ENCODE data around the gene ETNK1.
"Not testable (repeated sequence)": the region's sequence is repeated elsewhere in the genome, so short reads cannot be mapped to it uniquely, and the experiment has no call there.

ETNK1 gene, protein sequence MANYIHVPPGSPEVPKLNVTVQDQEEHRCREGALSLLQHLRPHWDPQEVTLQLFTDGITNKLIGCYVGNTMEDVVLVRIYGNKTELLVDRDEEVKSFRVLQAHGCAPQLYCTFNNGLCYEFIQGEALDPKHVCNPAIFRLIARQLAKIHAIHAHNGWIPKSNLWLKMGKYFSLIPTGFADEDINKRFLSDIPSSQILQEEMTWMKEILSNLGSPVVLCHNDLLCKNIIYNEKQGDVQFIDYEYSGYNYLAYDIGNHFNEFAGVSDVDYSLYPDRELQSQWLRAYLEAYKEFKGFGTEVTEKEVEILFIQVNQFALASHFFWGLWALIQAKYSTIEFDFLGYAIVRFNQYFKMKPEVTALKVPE

DNA sequence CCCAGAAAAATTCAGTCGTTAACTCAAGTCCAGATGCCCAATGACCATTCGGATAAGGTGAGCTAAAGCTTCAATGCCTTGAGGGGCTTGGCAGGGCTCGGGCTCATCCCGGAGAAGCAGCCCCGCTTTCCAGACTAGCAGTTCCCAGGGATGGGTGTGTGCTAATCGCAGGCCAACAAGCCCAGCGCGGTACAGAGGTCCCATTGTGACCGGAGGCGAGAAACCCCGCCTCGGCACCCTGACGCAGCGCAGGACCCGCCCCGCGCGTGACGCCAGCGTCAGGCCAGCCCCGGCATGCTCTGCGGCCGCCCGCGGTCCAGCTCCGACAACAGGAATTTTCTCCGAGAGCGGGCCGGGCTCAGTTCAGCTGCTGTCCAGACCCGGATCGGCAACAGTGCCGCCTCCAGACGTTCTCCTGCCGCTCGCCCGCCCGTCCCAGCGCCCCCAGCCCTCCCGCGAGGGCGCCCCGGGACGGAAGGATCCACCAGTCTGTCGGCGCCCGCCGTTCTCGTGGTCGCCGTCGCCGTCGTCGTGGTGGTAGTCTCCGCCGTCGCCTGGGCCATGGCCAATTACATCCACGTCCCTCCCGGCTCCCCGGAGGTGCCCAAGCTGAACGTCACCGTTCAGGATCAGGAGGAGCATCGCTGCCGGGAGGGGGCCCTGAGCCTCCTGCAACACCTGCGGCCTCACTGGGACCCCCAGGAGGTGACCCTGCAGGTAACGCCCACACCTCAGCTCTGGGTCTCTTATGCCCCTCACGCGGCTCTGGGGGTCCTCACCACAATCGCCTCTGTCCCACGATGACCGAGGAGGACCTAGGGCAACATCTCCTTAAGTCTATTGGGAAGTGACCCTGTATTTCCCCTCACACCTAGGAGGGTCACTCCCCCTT lies at the start of gene ETNK1:
TSS of gene ETNK1 (plus strand) at position 302 of the 892 bp plus-strand sequence. CDS start at position 562, 260 bp downstream.
- peak; percentile 77 for DNase-seq (ENCODE audit: low read depth)

DNA sequence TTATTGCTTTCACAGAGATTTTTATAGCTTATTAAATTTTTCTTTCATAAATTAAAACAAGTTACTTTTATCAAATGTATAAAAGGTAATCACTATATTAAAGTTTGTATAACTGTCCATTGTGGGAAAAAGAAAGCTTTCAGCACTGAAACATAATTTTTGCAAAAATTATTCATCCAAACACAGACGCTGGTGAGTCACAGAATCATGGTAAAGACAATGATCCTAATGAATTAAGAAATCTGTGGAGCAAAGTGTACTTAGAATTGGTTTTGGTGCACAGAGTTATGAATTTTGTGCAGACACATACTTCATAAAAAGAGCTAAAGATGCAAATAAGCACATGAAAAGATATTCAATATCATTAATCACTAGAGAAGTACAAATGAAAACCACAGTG lies 48.9 kb upstream of the ETNK1 start:
- DNase-seq (ENCODE audit: low read depth): no peak

DNA sequence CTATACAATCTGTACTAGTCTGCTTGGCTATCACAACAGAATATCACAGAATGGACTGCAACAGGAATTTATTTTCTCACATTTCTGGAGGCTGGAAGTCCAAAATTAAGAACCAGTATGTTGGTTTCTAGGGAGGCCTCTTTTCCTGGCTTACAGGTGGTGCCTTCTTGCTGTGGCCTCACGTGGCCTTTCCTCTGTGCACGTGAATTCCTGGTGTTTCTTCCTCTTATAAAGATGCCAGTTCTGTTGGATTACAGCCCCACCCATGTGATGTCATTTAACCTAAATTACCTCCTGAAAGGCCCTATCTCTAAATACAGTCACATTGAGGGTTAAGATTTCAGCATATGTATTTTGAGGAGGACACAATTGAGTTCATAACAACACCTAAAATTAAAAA lies 48.5 kb upstream of the ETNK1 start:
- DNase-seq (ENCODE audit: low read depth): no peak

DNA sequence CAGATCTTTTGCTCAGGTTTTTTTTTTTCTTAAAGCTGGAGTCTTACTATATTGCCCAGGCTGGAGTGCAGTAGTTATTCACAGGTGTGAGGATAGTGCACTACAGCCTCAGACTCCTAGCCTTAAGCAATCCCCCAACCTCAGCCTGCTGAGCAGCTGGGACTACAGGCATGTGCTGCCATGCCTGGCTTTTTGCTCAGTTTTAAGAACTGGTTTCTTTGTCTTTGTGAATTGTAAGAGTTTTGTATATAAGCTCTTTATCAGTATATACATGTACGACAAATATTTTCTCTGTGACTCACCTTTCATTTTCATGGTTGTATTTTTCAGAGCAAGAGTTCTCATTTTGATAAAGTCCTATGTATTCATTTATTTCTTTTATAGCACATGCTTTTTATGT lies 47.3 kb upstream of the ETNK1 start:
- no peak for DNase-seq (ENCODE audit: low read depth)

DNA sequence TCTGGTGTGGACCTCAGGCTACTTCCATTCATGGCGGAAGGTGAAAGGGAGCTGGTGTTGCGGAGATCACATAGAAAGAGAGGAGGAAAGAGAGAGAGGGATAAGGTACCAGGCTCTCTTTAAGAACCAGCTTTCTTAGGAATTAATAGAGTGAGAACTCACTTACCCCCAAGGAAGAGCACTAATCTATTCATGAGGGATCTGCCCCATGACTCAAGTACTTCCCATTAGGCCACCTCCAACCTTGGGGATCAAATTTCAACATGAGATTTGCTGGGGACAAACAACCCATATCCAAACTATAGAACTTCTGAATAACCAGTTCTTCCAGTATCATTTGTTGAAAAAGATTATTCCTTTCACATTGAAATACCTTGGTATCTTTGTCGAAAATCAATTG lies 46.6 kb upstream of the ETNK1 start:
- DNase-seq (ENCODE audit: low read depth): no peak

DNA sequence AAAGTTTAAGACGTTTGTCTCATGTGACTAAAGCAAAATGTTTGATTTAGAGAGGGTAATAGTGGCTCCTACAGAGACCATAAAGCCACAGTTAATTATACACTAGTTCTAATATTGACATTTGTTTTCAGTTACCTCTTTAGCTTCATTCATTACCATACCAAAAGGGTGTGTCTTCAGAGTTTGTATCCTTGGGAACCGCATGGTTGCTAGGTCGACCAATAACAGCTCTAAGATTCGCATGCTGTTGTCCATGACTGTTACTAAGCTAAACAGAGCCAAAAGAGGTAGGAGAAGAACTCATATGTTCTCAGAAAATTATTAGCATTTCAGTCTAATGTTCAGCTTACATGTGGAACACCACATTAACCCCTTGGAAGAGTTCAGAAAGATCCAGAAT lies 36.2 kb upstream of the ETNK1 start:
- no peak for DNase-seq (ENCODE audit: low read depth)

DNA sequence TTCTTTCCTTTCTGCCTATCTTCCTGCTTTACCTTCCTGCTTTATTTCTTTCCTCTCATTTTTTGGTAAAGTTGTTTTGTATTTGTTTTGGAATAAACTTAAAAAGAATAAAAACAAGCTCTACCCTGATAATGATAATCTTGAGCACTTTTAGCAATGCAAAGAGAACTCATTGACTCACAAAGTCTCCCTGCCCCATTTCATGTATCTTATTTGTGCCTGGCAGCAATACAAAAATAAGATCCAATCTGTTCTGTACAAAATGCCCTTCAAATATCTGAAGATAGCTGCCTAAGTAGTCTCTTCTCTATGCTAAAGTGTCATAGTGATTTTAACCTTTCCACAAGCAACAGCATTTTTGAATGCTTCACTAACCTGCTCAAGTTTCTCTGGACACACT lies 31.1 kb upstream of the ETNK1 start:
- DNase-seq (ENCODE audit: low read depth): no peak

DNA sequence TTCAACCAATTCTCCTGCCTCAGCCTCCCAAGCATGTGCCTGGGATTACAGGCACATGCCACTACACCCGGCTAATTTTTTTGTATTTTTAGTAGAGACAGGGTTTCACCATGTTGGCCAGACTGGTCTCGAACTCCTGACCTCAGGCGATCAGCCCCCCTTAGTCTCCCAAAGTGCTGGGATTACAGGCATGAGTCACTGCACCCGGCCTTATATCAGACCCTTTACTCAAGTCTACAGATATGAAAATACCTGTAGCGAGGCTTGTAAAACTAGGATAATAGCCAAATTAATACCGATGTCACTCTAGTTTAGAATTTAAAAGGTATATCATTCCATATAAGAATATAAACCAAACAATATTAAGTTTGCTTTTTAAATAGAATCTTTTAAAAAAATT lies 27.4 kb upstream of the ETNK1 start:
- DNase-seq (ENCODE audit: low read depth): not testable (repeated sequence)

DNA sequence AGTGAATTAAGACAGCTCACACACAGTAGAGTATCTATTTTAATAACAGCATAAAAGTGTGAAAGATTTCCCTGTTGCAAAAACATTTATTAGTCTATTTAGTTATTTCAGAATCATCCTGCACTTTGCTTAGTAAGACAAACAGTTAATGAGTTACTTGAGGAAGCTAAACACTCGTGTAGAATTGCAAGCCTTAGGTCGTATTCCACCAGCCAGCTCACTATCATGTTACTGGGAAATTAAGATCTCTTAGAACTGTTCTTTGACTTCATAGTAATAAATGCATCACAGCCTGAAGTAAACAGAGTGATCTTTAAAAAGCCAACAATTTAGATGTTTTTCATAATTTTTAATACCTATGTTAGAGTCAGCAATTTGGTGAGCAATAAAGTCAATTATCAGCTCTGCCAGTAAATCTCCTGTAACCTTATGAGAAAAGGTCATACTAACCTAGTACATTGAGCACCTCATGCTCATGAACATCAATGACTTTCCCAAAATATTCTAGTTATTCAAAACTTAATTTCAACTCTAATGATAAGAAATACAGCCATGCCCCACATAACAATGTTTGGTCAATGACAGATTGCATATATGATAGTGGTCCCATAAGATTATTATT lies 26.7 kb upstream of the ETNK1 start:
- DNase-seq (ENCODE audit: low read depth): no peak

DNA sequence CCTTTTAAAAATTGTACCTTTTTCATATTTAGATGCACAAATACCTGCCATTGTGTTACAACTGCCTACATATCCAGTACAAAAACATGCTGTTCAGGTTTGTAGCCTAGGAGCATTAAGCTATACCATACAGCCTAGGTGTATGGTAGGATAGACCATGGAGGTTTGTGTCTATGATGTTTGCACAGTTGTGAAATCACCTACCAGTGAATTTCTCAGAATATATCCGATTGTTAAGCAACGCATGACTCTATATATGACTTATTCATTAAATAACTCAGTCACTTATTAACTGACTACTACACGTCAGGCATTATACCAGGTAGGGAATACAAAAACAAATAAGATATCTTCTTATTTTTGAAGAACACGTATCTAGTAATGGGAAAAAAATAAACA lies 26.2 kb upstream of the ETNK1 start:
- DNase-seq (ENCODE audit: low read depth): no peak

DNA sequence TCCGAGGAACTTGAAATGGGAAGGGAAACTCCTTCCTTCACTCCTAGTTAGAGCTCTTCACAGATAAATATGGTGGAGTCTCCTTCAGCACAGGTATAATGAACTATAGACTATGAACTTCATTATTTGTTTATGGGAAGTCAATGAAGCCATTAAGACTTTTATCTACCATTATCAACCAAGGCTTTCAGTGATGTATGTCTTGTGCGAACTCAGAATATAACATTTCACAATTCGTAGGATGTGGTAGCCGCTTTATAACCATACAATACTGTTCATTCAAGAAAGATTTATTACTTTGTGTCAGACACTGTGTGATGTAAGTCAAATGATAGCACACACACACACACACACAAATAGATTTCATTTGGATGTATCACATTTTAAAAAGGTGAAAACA lies 24.8 kb upstream of the ETNK1 start:
- no peak for DNase-seq (ENCODE audit: low read depth)

DNA sequence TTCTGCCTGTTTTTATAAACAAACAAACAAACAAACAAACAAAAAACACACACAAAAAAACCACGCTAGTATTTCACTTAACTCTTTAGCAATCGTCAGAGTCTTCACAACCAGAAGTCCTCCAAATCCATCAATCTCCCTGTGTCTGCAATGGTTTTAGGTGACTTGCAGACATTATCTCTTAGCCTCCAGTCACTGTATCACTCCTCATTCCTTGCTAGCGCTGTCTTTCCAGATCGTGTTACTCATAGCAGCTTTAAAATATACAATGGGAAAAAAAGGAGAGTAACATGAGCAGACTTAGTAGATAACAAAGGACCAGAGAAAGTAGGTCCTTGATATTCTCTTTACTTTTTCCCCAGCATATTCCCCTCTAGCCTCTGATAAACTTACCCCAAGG lies 15.5 kb upstream of the ETNK1 start:
- DNase-seq (ENCODE audit: low read depth): no peak

DNA sequence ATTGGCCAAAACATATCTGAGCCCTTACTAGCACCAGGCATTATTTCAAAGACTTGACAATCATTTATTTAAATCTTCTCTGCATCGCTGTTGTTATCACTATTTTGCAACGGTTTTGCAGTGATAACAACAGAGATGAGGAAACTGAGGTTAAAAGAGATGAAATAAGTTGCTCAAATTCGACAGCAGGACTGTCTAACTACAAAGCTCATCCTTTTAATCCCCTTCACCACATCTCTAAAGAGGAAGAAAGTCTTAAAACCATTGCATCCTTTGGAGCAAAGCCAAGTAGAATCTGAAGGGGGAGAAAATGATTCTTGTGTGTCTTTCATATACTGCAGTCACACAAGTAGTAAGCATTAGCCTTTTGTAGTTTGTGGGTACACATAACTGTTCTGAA lies 14.8 kb upstream of the ETNK1 start:
- DNase-seq (ENCODE audit: low read depth): no peak

DNA sequence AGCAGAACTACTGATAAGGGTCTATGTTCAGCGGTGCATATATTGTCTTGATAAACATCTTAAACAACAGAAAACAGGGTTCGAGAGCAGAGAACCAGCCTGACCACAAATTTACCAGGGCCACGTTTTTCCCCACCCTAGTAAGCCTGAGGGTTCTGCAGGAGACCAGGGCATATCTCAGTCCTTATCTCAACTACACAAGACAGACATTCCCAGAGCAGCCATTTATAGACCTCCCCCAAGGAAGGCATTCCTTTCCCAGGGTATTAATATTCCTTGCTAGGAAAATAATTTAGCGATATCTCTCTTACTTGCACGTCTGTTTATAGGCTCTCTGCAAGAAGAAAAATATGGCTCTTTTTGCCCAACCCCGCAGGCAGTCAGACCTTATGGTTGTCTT lies 12.1 kb upstream of the ETNK1 start:
- not testable (repeated sequence) for DNase-seq (ENCODE audit: low read depth)

DNA sequence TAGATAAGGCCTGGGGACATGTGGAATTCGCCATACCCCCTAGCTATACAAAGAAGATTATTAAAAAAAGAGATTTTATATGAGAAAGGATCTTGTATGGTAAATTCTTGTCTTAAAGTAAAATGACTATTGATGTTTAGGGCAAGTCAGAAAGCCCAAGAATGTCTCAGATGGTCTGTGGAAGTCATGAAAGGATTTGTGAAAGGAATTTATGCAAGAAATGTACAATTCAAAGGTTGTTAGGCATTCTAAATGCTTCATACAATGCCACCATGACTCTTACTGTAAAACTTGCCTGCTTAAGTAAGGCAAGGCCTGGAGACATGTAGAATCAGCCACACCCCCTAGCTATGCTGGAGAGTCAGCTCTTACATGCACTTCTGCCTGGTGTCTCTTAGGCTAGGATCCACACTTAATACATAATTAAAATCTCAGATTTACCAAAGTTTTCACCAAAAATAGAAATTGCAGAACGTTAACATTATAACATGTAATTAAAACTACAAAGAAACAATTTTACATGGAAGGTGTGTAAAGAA lies 8.9 kb upstream of the ETNK1 start:
- DNase-seq (ENCODE audit: low read depth): no peak

DNA sequence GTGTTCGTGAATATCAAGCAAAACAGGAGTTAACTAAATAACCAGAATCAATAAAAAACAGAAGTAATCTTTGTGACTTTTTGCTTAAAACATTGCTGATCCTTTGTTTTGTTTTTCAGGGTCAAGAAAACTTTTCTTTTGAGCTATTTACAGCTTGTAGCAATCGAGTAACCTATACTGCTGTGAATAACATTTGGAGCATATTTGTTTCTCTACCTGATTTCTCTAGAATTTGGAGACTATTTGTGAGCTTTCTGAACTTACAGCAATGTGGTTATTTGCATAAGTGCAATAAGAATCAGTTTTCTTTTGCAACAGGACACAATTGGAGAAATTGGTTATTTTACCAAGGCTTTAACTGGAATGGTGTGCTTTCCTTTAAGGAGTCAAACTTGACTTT lies 7.3 kb upstream of the ETNK1 start:
- DNase-seq (ENCODE audit: low read depth): no peak

DNA sequence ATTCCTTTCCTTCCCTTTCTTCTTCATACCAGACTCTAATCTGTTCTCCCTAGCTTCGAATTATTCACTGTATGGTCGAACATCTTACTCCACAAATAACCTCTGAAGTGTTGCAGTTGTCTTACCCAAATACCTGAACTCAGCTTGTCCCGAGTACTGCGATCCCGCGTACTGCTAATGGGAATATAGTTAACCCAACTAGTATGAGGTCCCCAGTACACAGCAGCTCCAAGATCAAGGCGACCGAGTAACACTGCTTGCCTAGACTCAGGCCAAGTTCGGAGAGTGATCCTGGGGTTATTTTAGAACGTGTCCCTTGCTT lies 462 bp upstream of the ETNK1 start:
- DNase-seq (ENCODE audit: low read depth): no peak

DNA sequence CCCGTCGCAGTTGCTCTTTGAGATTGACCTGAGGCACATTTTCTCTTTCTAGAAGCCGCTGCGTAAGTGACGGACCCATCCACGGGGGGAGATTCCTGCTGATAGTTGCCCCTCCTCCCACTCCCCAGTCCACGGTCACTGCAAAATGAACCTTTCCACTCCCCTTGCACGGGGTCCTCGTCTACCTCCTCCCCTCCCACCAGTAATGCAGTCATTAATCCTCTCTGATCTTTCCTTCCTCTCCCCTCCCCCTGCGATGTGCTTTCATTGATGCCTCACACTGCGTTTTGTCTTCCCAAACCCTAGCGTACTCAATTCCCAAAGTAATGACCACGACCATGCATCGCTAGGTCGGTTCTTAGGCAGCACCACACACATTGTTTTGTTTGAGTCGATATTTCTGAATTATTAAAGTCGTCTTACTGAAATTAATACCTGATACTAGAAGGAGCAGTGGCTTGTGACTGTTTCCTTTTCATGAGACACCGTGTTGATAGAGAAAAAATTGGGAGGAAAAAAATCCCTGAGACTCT lies 857 bp downstream of the ETNK1 start:
- peak; percentile 12 for DNase-seq (ENCODE audit: low read depth)

DNA sequence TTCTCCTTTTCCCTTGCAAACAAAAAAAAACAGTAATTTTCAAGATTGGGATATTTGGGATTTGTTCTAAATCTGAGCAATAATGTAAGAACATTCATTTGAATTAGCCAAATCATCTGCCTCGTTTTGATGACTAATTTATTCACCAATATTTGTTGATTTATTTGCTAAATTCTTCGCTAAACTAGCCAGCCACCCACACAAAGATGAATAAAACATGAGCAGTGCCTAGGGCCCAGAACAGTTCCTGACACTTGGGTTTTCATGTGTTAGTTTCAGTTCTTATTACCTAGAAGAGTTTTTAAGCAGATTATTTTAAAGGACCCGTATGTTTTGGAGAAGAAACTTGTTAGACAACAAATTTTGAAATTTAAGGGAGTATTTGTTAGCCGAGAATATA lies 1.4 kb downstream of the ETNK1 start:
- peak; percentile 18 for DNase-seq (ENCODE audit: low read depth)

DNA sequence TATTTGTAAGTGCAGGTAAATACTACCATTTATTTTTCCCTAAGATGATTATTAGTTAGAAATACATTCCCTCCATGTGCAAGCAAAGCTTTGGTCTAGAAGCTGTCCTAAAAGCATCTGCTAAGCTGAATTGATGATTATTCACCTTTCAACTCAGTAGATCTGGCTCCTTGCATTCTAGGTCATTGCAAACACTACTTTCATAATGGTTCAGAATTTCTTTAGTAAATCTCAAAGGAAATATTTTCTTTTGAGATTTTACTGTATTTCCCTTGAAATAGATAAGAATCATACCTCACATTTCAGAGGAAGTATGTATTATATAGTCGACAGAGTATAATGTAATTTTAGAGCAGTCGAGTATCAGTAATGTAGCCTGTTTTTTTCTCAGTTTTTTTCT lies 2.4 kb downstream of the ETNK1 start:
- DNase-seq (ENCODE audit: low read depth): no peak

DNA sequence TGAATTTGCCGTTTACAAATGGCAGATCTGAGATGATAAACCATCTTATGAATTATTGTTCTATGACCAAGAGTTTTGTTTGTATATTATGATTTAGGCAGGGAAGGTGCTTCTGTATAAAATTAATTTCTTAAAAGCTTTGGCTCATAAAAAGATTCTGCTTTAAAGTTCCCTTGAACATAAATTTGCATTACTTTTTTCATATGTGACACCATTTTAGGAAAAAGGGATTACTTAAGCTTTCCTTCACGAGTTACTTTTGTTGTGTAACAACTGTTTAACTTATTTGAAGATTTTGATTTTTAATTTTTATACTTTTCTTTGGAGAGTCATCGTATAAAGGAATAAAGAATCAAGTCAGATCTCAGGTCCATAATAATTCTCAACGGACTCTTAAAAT lies 3.3 kb downstream of the ETNK1 start:
- DNase-seq (ENCODE audit: low read depth): no peak

DNA sequence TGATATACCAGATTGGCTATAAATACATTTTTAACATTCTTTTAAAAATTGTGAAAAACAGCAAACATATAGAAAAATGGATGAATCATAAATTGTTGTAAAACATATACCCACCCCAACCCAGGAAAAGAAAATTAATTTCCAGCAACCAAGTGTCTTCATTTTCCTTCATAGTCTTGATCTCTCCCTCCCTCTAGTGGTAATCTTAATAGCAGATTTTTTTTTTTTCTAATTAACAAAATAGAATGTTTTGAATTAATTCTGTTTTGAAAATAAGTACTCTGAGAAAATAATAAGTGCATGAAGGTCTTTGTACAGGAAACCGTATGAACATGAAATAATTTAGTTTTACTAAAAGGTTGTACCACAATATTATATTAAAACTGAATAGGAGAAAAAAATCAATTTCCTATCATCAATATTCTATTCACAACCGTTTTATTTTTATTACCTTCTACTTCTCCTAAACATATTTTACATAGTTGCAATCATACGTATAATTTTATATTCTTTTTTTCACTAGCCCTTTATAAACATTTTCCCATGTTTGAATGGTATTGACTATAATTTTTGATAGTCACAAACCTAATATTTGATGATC lies 7.0 kb downstream of the ETNK1 start:
- DNase-seq (ENCODE audit: low read depth): no peak
